Mucosa of descending colon (tissue), 3 donors: Measurements from ENCODE around the gene CLEC2A. TPM values are rescaled to one million over a fixed set of nuclear protein-coding genes. Genes with fewer than 3 reads are reported as not detected.

Experiments used
- ATAC-seq: fragments of 200-7000 bp; cut with Tn5 transposase; one replicate; pipeline ENCODE4 v1.9.1; 2020; ENCODE audit warnings: mild to moderate bottlenecking, moderate library complexity
- DNase-seq, 3 donors: peaks; one replicate each; pipeline ENCODE4 v3.0.0-alpha.2; 2020
- H3K36me3 ChIP-seq: fragments of 200-600 bp; one replicate; pipeline ENCODE4 v1.8.0; 2021; ENCODE audit warnings: low read depth, mild to moderate bottlenecking
- H3K4me1 ChIP-seq: fragments of 200-600 bp; one replicate; pipeline ENCODE4 v1.8.0; 2021; ENCODE audit warnings: low read depth, mild to moderate bottlenecking
- H3K4me3 ChIP-seq: fragments of 200-600 bp; one replicate; pipeline ENCODE4 v1.8.0; 2021; ENCODE audit warnings: mild to moderate bottlenecking
- H3K9me3 ChIP-seq: fragments of 200-600 bp; one replicate; pipeline ENCODE4 v1.8.0; 2021; ENCODE audit warnings: mild to moderate bottlenecking
- intact Hi-C, 2 donors: fragments of 100-400 bp; cut with DNase I in 1 of 2; cut with micrococcal nuclease in 1 of 2; formaldehyde crosslinking; loops; one replicate each; pipeline versions ENCODE4 v1.11.0 to v1.11.1; 2022; cut with DNase I, micrococcal nuclease
- total RNA-seq, 3 donors: library from RNA; stranded (reverse); fragmentation: NEBNext Ultra II Directional in 2 of 3; extraction: Animal tissue kit (Norgen Biotek cat#: 25700) in 2 of 3; gene quantifications; one replicate each; pipeline versions ENCODE4 v1.2.1 to v1.2.4, GENCODE V29; 2021 to 2023
- TF ChIP-seq, protein P1 (sequence below): fragments of 200-600 bp; IDR thresholded peaks from one replicate; pipeline ENCODE4 v1.8.0; 2022; ENCODE audit warnings: antibody characterized with exemption, mild to moderate bottlenecking
- donor health status: DM: no; HTN: no; CAD: no; lungs with moderate emphysema.
- donor health status: DM: no; HTN: no; CAD: no.
- donor health status: DM: no; HTN: yes; CAD: no.

Gene CLEC2A
- total RNA-seq, 3 donors from 2014 or later, result not detected

DNA sequence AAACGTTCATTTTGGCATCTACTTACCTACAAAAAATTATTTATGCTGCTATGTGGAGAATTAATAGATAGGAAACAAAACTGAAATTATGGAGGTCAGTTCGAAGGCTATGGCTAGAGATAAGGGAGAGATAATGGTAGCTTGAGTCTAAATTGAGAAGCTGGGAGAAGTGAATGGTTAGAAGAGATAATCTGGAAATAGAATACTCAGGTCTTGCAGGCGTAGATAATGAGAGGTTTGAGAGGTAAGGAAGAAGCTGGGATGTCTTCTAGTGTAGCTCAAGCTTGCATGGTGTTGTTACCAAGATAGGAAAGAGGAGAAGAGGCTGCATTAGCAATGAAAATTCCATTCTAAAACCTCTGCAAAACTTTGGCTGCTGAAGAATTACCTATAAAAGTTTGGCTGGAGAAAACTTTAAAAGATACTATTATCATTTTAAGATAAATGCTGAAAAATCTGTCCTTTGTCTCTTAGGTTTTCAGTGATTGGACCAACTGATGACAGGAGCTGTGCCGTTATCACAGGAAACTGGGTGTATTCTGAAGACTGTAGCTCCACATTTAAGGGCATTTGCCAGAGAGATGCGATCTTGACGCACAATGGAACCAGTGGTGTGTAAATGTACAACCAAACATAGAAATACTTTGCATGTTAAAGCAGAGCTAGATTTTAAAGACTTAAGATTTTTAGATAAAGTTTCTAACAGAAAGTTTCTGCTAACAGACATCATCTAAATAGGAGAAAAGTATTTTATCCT lies 36.8 kb downstream of the CLEC2A start:
- no peaks in the 10 kb centered on the region for H3K9me3 ChIP-seq
- no peaks in the 10 kb centered on the region for H3K36me3 ChIP-seq
- ATAC-seq (no peak), DNase-seq (no peak)
- TF ChIP-seq, protein P1, sequence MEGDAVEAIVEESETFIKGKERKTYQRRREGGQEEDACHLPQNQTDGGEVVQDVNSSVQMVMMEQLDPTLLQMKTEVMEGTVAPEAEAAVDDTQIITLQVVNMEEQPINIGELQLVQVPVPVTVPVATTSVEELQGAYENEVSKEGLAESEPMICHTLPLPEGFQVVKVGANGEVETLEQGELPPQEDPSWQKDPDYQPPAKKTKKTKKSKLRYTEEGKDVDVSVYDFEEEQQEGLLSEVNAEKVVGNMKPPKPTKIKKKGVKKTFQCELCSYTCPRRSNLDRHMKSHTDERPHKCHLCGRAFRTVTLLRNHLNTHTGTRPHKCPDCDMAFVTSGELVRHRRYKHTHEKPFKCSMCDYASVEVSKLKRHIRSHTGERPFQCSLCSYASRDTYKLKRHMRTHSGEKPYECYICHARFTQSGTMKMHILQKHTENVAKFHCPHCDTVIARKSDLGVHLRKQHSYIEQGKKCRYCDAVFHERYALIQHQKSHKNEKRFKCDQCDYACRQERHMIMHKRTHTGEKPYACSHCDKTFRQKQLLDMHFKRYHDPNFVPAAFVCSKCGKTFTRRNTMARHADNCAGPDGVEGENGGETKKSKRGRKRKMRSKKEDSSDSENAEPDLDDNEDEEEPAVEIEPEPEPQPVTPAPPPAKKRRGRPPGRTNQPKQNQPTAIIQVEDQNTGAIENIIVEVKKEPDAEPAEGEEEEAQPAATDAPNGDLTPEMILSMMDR, result no peak
- intact Hi-C loops, result no loop called here
- H3K4me3 ChIP-seq, result no peak overlapping the region
- no peaks in the 10 kb centered on the region for H3K4me1 ChIP-seq

DNA sequence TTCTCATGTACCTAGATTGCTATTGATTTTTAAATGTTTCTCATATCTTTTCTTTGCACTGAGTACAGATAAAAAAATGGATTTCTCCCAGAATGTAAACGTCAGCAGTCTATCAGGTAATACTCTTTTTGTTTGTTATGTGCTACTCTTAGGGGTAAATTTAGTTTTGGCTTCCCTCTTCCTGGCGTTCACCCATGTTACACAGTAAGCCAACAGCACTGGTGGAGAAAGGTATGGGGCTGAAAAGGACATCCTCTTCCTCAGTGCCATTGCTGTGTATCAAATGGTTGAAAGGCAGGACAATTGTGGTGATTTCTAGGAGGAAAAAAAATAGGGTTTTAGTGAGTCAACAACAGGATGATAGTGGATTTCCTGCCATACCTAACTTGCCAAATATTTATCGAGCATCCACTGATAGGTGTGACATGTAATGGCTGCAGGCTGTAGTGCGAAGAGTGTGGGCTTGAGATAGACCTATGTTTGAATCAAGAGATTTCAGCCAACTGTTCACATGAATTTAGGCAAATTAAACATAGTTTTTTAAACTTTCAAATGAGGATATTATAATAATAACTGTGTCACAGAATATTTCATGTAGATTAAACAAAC lies 43.4 kb downstream of the CLEC2A start:
- Histone ChIP-seq H3K9me3 (no peaks in the 10 kb centered on the region), H3K4me3 (no peak overlapping the region), H3K4me1 (no peaks in the 10 kb centered on the region), H3K36me3 (no peaks in the 10 kb centered on the region)
- TF ChIP-seq, protein P1, result no peak
- ATAC-seq (no peak), DNase-seq (no peak)
- intact Hi-C loops, result no loop called here

DNA sequence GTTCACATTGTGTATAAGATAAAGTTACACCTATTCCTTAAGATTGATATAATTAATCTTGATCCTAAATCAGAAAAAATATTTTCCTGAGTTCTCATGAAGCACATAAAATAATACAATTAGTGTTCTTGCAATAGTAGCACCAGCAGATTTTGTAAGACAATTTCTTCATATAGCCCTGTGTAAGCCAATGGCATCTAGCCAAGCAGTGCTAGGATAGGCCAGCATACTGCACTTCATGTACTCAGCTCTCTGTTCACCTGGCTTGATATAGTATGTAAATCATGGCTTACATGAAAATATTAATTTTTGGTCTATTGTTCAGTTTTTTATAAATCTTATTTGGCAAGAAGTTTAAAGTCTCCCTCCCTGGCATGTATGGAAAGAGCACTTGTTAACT lies 49.0 kb downstream of the CLEC2A start:
- ATAC-seq (no peak), DNase-seq (no peak)
- Histone ChIP-seq H3K4me3 (no peak overlapping the region), H3K9me3 (no peaks in the 10 kb centered on the region), H3K36me3 (no peaks in the 10 kb centered on the region), H3K4me1 (no peaks in the 10 kb centered on the region)
- intact Hi-C loops, result no loop called here
- TF ChIP-seq, protein P1, result no peak

DNA sequence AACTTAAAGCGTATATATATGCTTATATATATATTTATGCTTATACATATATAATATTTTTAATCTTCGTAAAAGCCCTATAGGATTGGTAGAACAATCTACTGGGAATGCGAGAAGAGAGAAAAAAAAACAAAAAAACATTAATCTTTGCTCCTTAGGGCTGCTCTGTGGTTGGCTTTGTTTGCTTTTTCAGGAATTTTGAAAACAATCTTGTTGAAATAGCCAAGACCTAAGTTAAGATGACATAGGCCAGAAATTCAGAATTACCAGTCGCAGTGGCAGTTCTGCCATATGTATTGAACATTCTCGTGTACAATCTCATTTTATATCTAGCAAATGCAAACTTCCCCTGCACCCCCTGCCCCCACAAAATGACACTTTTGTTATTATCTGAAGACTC lies 50.2 kb downstream of the CLEC2A start:
- H3K4me3 ChIP-seq, result no peak overlapping the region
- no peaks in the 10 kb centered on the region for H3K9me3 ChIP-seq
- no peaks in the 10 kb centered on the region for H3K4me1 ChIP-seq
- TF ChIP-seq, protein P1, result no peak
- ATAC-seq, result no peak
- no peaks in the 10 kb centered on the region for H3K36me3 ChIP-seq
- no peak for DNase-seq
- intact Hi-C loops, result no loop called here

DNA sequence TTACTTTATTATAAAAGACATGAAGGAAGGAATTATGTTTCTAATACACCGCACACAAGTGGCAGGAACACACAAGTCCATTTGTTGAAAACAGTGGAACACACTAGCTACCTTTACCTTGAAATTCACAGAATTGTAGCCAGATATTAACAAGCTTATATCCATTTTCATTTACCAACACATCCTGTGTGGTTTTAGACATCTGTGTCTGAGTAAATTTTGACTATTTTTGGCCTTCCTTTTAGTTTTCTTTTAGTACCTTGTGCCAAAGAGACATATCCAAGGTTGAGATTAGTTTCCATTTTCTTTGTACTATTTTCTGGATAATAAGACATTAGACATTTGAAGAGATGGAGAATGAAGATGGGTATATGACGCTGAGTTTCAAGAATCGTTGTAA lies 50.9 kb downstream of the CLEC2A start, which contains the start of gene KLRF2:
TSS of gene KLRF2 (plus strand) at position 244 of the 400 bp plus-strand sequence. CDS start at position 351, 107 bp downstream.
- intact Hi-C loops, result no loop called here
- DNase-seq, result no peak
- TF ChIP-seq, protein P1, result no peak
- H3K4me1 ChIP-seq, result no peaks in the 10 kb centered on the region
- ATAC-seq, result no peak
- no peak within 1 kb of the TSS for H3K4me3 ChIP-seq
- no peaks in the 10 kb centered on the region for H3K9me3 ChIP-seq
- H3K36me3 ChIP-seq, result no peaks in the 10 kb centered on the region
